BLaER1 treated with 17β-estradiol and CSF1 and Interleukin-3, amounts not matched to agents 10 nM and 100 nM (cell line): ENCODE measurements around the gene SPEN.

ENCODE experiments used
- H3K27ac ChIP-seq, 11 experiments: shearing (Covaris generic); formaldehyde crosslinking; 2 replicates each; pipeline ENCODE4 v1.8.1; 2022
- H3K27me3 ChIP-seq, 11 experiments: shearing (Covaris generic); formaldehyde crosslinking; 2 replicates each; pipeline ENCODE4 v1.8.1; 2022
- H3K36me3 ChIP-seq, 11 experiments: shearing (Covaris generic); formaldehyde crosslinking; 2 replicates each; pipeline ENCODE4 v1.8.1; 2022
- H3K4me1 ChIP-seq, 10 experiments: shearing (Covaris generic); formaldehyde crosslinking; 2 replicates each; pipeline ENCODE4 v1.8.1; 2022
- H3K4me2 ChIP-seq, 11 experiments: shearing (Covaris generic); formaldehyde crosslinking; 2 replicates each; pipeline ENCODE4 v1.8.1; 2022
- H3K4me3 ChIP-seq, 10 experiments: shearing (Covaris generic); formaldehyde crosslinking; 2 replicates each; pipeline ENCODE4 v1.8.1; 2022
- H3K9ac ChIP-seq, 11 experiments: shearing (Covaris generic); formaldehyde crosslinking; 2 replicates each; pipeline ENCODE4 v1.8.1; 2022
- H3K9me3 ChIP-seq, 11 experiments: shearing (Covaris generic); formaldehyde crosslinking; replicated peaks in 1 of 11; 2 replicates each; pipeline ENCODE4 v1.8.1; 2022
- H4K20me1 ChIP-seq, 11 experiments: shearing (Covaris generic); formaldehyde crosslinking; 2 replicates each; pipeline ENCODE4 v1.8.1; 2022
- Cebpa-rat ChIP-seq, 11 experiments: shearing (Covaris generic); IDR thresholded peaks; 2 replicates each; pipeline ENCODE4 v1.8.1; 2022

The SPEN gene

DNA sequence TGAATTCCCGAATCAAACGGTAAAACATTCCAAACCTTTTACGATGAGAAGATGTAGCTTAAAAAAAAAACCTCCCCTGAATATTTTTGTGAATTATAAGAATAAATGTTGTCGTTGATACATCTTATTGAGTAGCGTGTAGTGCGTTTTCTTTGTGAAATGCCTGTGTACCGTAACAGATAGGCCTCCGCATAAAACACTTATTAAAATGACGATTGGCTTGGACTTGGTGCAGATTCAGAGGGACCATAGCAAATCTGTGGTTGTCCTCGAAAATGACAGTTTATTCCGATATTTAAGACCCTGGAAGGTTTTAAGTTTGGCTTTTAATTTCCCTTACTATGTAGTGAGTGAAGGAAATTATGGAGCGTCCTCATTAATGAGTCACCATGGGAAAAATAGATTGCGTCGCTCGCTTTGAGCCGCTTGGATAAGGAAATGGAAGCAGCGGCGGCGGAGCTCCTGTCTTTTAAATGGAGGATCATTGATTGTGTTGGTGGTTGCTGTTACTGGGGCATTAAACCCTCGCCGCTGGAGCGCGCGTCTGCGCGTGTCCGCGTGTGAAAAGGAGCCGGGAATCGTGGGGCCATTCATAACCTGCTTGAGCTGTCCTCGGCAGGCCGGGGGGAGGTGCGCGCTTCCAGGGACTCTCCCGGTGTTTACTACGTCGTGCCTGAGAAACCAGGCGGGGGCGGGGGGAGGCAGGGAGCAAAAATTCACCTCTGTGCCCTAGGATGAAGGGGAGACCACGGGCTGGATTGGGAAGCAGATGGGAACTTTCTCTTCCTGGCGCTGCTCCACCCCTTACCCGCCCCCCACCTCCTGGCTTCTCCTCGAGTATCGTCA is 1.6 kb downstream of the SPEN start:
- Histone ChIP-seq H3K9me3 (no peaks in the 10 kb centered on the region), H3K27ac (peak overlapping the region; percentile 90 to 100 (median 99)), H3K9ac (peak overlapping the region; percentile 94 to 100 (median 99)), H3K4me1 (peaks cover 65 to 72% (median 67%) of the 10 kb centered on the region in 10 experiments), H3K4me3 (peak overlapping the region; percentile 89 to 100 (median 98)), H3K4me2 (peak overlapping the region; percentile 86 to 98 (median 90)), H3K27me3 (no peaks in the 10 kb centered on the region), H4K20me1 (peaks cover 33 to 64% (median 49%) of the 10 kb centered on the region in 11 experiments; a peak in 21 of 22 replicates), H3K36me3 (peaks cover 0 to 17% (median 13%) of the 10 kb centered on the region in 11 experiments; a peak in 11 of 22 replicates)
- no peak for TF ChIP-seq Cebpa-rat (IDR thresholded peaks at IDR 0.05)

DNA sequence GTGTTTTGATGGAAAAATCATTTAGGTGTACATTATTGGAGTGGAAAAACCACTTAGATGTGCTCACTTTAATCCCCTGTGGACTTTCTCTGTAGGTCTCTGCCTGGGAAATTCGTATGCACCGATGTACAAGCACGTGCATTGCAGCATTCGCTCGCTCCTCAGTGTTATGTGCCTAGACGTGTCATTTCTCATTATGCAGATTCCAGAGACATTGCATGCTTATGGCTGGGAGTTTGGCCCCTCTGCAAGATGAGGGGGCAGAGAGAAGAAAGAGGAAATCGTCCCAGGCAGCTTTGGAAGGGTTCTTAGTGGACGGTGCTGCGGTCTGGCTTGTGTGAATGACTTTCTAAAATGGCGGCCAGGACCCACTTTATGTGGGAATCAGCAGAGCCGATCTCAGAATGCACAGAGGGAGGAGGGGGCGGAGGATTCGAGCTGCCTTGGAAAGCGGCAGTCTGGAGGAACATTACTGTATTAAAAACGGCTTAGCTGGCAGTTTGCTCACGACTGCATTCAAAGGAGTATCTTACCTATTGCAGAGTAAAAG is 2.3 kb downstream of the SPEN start:
- Histone ChIP-seq H3K27ac (peak overlapping the region; percentile 90 to 100 (median 99); a peak in 21 of 22 replicates), H3K4me3 (peak overlapping the region; percentile 89 to 100 (median 98)), H3K27me3 (no peaks in the 10 kb centered on the region), H3K9me3 (no peaks in the 10 kb centered on the region), H3K9ac (peak overlapping the region; percentile 94 to 100 (median 99)), H4K20me1 (peaks cover 37 to 71% (median 56%) of the 10 kb centered on the region in 11 experiments; a peak in 21 of 22 replicates), H3K4me1 (peaks cover 59 to 69% (median 61%) of the 10 kb centered on the region in 10 experiments), H3K4me2 (peak overlapping the region; percentile 86 to 98 (median 90)), H3K36me3 (peaks cover 0 to 24% (median 13%) of the 10 kb centered on the region in 11 experiments; a peak in 11 of 22 replicates)
- TF ChIP-seq Cebpa-rat (IDR thresholded peaks at IDR 0.05) = no peak

DNA sequence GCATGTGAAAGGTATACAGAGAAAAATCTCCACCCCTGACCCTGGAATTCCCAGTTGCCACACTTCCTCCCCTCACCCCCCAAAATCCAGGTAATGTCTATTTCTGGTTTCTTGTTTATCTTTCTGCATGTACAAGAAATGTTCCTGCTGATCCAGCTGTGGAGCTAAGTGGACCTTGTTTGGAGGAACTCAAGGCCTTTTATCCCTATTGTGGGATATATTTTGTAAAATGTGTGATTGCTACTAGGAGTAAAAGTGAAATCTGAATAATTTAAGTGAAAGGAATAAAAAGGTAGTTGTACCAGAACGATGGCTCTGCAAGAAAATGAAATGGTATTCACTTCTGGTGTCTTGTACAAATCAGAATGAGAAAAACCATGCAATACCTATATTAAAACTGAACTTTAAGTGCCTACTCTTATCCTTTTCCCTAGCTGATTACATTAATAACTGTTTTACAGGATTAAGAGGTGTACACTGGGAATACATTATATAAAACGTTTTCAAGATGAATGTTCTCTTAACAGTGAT is 3.0 kb downstream of the SPEN start:
- no peak for TF ChIP-seq Cebpa-rat (IDR thresholded peaks at IDR 0.05)

DNA sequence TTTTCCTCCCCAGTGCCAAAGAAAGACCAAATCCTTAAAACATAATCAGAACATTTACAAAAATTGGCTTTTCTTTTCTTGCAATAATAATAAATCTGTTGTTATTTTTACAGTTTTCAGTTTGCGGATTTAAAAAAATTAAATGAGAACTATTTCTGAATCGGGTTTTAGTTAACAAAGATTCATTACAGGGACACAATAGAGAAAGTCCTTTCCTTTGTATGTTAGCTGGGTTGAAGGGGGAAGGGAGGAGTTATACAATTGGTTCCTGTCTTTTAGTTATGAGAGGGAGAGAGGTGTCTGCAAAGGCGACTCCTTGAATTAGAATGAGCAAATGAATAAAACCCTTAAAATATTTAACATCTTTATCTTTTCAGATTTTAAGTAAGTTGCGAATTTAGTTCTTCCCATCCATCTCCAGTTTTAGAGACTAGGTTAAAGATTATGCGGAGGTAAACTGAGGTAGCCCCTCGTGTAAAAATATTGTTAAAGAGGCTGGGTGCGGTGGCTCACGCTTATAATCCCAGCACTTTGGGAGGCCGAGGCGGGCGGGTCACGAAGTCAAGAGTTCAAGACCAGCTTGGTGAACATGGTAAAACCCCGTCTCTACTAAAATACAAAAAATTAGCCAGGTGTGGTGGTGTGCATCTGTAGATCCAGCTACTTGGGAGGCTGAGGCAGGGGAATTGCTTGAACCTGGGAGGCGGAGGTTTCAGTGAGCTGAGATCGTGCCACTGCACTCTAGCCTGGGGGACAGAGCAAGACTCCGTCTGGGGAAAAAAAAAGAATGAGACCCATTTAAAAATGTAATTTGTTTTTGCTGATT is 3.9 kb downstream of the SPEN start:
- Histone ChIP-seq H3K4me2 (peak overlapping the region; percentile 86 to 98 (median 90)), H3K4me1 (peaks cover 44 to 63% (median 49%) of the 10 kb centered on the region in 10 experiments), H3K27me3 (no peaks in the 10 kb centered on the region), H3K36me3 (peaks cover 0 to 27% (median 13%) of the 10 kb centered on the region in 11 experiments; a peak in 11 of 22 replicates), H3K4me3 (peak overlapping the region in 8 of 10 experiments; percentile 3 to 99 (median 94); a peak in 15 of 20 replicates), H3K27ac (peak overlapping the region; percentile 4 to 100 (median 98); a peak in 19 of 22 replicates), H3K9me3 (no peaks in the 10 kb centered on the region), H4K20me1 (peaks cover 52 to 86% (median 72%) of the 10 kb centered on the region in 11 experiments; a peak in 21 of 22 replicates), H3K9ac (peak overlapping the region; percentile 57 to 100 (median 99); a peak in 21 of 22 replicates)
- TF ChIP-seq Cebpa-rat (IDR thresholded peaks at IDR 0.05) = no peak

More for the DNA sequence above, 3.0 kb downstream of the SPEN start:
- H3K9me3 ChIP-seq = no peaks in the 10 kb centered on the region
- peaks cover 0 to 27% (median 13%) of the 10 kb centered on the region in 11 experiments; a peak in 11 of 22 replicates for H3K36me3 ChIP-seq
- H3K4me3 ChIP-seq = peak overlapping the region; percentile 89 to 100 (median 98)
- peaks cover 43 to 77% (median 63%) of the 10 kb centered on the region in 11 experiments; a peak in 21 of 22 replicates for H4K20me1 ChIP-seq
- peaks cover 52 to 63% (median 55%) of the 10 kb centered on the region in 10 experiments for H3K4me1 ChIP-seq
- no peaks in the 10 kb centered on the region for H3K27me3 ChIP-seq
- peak overlapping the region; percentile 86 to 98 (median 90) for H3K4me2 ChIP-seq
- H3K9ac ChIP-seq = peak overlapping the region; percentile 94 to 100 (median 99)
- peak overlapping the region in 10 of 11 experiments; percentile 92 to 100 (median 99); a peak in 21 of 22 replicates for H3K27ac ChIP-seq

DNA sequence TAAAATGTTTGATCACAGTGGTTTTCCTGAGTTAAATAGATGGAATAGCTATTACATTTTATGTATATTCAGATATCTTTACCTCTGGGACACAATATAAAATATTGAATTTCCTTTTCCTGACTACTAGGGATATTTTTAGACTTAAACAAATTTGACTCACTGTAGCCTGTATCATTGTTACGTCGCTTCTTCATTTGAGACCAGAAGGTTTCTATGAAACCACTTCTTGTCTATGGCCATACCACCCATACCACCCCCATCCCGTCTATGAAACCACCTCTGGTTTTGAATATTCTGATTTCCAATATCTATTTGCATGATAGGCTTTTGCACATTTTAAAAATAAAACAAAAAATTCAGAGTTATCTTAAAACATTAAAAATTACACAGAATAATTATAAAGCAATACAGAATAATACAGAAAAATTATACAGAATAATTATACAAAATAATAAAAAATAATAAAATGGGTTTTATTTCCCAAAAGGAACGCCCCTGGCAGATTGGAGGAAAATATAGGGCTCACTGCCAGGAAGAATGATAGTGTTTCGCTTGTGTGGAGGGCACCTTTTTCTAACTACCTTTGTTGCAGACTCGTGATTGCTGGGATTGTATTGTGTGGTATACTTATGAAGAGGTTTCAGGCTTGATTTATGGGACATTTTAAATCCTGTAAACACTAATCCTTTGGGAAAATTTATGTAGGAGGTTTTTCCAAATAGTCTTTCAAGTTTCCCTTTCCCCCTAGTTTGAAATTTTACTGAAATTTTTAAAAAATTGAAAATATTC is 4.7 kb downstream of the SPEN start:
- Histone ChIP-seq H3K27ac (peak overlapping the region in 10 of 11 experiments; percentile 43 to 100 (median 98); a peak in 18 of 22 replicates), H3K27me3 (no peaks in the 10 kb centered on the region), H3K4me3 (peak overlapping the region in 5 of 10 experiments; percentile 20 to 97 (median 89); a peak in 7 of 20 replicates), H3K4me1 (peaks cover 38 to 67% (median 46%) of the 10 kb centered on the region in 10 experiments), H3K36me3 (peaks cover 0 to 27% (median 16%) of the 10 kb centered on the region in 11 experiments; a peak in 11 of 22 replicates), H3K4me2 (peak overlapping the region; percentile 86 to 98 (median 90); a peak in 21 of 22 replicates), H4K20me1 (peaks cover 59 to 94% (median 80%) of the 10 kb centered on the region in 11 experiments; a peak in 21 of 22 replicates), H3K9me3 (no peaks in the 10 kb centered on the region), H3K9ac (peak overlapping the region; percentile 54 to 100 (median 99); a peak in 19 of 22 replicates)
- no peak for TF ChIP-seq Cebpa-rat (IDR thresholded peaks at IDR 0.05)

DNA sequence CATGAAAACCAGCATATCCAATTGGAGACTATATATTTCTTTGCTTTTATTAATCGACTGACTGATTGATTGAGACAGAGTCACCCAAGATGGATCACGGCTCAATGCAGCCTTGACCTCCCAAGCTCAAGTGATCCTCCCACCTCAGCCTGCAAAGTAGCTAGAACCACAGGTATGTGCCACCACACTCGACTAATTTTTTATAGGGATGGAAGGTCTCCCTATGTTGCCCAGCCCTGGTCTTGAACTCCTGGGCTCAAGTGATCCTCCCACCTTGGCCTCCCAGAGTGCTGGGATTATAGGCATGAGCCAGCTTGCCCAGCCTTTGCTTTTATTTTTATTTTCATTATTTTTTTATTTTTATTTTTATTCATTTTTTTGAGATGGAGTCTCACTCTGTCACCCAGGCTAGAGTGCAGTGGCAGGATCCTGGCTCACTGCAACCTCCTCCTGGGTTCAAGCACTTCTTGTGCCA is 5.4 kb downstream of the SPEN start:
- Histone ChIP-seq H3K27me3 (no peaks in the 10 kb centered on the region), H3K9me3 (no peaks in the 10 kb centered on the region), H3K4me3 (no peak overlapping the region), H3K27ac (peak overlapping the region in 1 of 11 experiments; percentile 53; a peak in 2 of 22 replicates), H3K4me2 (peak overlapping the region; percentile 86 to 98 (median 90)), H3K36me3 (peaks cover 0 to 28% (median 16%) of the 10 kb centered on the region in 11 experiments; a peak in 11 of 22 replicates), H3K4me1 (peaks cover 41 to 73% (median 49%) of the 10 kb centered on the region in 10 experiments), H4K20me1 (peaks cover 63 to 100% (median 86%) of the 10 kb centered on the region in 11 experiments; a peak in 21 of 22 replicates), H3K9ac (peak overlapping the region in 2 of 11 experiments; percentile 28 to 99; a peak in 2 of 22 replicates)
- TF ChIP-seq Cebpa-rat (IDR thresholded peaks at IDR 0.05) = no peak

DNA sequence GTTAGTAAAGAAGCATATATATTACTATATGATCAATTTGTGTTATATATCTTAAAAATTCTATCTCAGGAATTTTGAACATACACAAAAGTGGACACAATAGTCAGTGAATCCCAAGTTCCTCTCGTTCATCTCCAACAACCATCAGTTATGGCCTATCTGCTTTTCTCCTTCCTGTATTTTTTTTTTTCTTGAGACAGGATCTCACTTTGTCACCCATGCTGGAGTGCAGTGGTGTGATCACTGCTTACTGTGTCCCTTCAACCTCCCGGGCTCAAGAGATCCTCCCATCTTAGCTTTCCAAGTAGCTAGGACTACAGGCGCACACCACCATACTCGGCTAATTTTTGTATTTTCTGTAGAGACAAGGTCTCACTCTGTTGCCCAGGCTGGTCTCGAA is 9.4 kb downstream of the SPEN start:
- no peak overlapping the region for H3K27ac ChIP-seq

More for the DNA sequence above, 9.4 kb downstream of the SPEN start:
- Histone ChIP-seq H3K9ac (no peak overlapping the region), H3K4me1 (peaks cover 26 to 76% (median 41%) of the 10 kb centered on the region in 10 experiments), H3K36me3 (peaks cover 0 to 41% (median 24%) of the 10 kb centered on the region in 11 experiments; a peak in 12 of 22 replicates), H3K4me3 (no peak overlapping the region), H4K20me1 (peaks cover 88 to 100% (median 100%) of the 10 kb centered on the region in 11 experiments), H3K4me2 (peak overlapping the region in 4 of 11 experiments; percentile 9 to 51 (median 40); a peak in 5 of 22 replicates), H3K27me3 (no peaks in the 10 kb centered on the region), H3K9me3 (no peaks in the 10 kb centered on the region)
- no peak for TF ChIP-seq Cebpa-rat (IDR thresholded peaks at IDR 0.05)
